Coronary artery (tissue), 2 donors: ENCODE results near the gene PAX5.

ENCODE experiments used
- DNase-seq: peaks from one replicate; pipeline ENCODE4 v3.0.0-alpha.2; 2017; ENCODE audit warnings: low spot score
- H3K27ac ChIP-seq, 2 donors: fragments of 200-600 bp; sonication (generic); one replicate each; pipeline ENCODE4 v1.5.1; 2016 to 2019
- H3K4me3 ChIP-seq: fragments of 200-600 bp; sonication (generic); 2 replicates; pipeline ENCODE4 v1.5.1; 2016; ENCODE audit warnings: mild to moderate bottlenecking, moderate library complexity
- TF ChIP-seq, protein P1 (sequence below): fragments of 200-600 bp; sonication (generic); IDR thresholded peaks from one replicate; pipeline ENCODE4 v1.5.1; 2019; ENCODE audit warnings: antibody characterized with exemption

The PAX5 gene

DNA sequence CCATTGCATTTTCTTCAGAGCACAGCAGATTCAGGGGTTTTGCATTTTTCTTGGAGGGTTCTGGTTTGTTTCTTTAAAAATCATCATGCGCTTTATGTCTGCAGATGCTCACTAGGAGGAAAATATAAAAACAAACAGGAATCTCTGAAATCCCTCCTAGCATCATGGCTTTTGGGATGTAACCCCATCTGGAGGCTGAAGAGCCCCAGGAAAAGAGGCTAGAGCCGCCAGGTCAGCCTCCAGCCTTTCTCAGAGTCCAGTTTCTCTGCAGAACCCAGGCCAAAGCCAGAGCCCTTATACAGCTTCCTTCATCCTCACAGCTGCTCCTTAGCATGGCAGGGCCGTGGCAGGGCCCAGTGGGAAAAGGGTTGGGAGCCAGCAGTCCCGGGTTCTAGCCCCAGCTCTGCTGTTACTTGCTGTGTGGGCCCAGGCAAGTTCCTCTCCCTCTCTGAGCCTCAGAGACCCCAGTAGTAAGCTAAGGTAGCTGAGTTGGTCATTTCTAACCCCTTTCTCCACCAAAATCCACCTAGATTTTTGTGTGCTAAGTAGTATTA lies 62.1 kb downstream of the PAX5 start:
- H3K27ac ChIP-seq, result no peak overlapping the region
- H3K4me3 ChIP-seq, result no peak overlapping the region
- TF ChIP-seq, protein P1, sequence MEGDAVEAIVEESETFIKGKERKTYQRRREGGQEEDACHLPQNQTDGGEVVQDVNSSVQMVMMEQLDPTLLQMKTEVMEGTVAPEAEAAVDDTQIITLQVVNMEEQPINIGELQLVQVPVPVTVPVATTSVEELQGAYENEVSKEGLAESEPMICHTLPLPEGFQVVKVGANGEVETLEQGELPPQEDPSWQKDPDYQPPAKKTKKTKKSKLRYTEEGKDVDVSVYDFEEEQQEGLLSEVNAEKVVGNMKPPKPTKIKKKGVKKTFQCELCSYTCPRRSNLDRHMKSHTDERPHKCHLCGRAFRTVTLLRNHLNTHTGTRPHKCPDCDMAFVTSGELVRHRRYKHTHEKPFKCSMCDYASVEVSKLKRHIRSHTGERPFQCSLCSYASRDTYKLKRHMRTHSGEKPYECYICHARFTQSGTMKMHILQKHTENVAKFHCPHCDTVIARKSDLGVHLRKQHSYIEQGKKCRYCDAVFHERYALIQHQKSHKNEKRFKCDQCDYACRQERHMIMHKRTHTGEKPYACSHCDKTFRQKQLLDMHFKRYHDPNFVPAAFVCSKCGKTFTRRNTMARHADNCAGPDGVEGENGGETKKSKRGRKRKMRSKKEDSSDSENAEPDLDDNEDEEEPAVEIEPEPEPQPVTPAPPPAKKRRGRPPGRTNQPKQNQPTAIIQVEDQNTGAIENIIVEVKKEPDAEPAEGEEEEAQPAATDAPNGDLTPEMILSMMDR, result no peak
- no peak for DNase-seq

- DNase-seq, result no peak
- TF ChIP-seq, protein P1, result no peak
- Histone ChIP-seq H3K4me3 (no peak overlapping the region), H3K27ac (no peak overlapping the region)
These were observed 63.8 kb downstream of the PAX5 start for GRCh38 chr9:36970007-36970888.

DNA sequence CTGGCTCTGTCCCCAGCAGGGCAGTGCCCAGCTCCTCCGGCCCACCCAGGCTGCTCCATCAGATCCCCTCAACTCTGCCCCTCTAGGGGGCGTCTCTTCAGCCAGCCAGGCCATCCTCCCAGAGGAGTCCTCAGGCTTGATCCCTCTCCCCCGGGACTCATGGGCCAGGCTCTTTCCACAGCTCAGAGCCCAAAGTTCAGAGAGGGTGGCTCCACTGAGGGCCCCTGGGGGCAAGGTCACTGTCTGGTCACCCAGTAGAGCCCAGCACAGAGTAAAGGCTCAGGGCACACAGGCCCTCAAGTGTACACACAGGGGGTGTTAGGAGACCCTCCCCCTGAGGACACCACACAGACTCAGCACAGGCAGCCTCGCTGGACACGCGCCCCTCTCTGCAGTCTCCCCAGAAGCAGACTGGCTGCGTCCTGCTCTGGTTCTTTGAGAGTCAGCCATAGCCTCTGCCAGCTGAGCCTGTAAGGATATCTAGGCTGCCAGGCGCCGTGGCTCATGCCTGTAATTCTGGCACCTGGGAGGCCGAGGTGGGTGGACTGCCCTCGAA lies 64.8 kb downstream of the PAX5 start:
- no peak overlapping the region for H3K27ac ChIP-seq
- TF ChIP-seq, protein P1, result no peak
- DNase-seq, result no peak
- H3K4me3 ChIP-seq, result no peak overlapping the region

GRCh38 chr9:36968574-36969215 lies 65.4 kb downstream of the PAX5 start:
- Histone ChIP-seq H3K27ac (no peak overlapping the region), H3K4me3 (no peak overlapping the region)
- no peak for DNase-seq
- TF ChIP-seq, protein P1, result no peak

DNA sequence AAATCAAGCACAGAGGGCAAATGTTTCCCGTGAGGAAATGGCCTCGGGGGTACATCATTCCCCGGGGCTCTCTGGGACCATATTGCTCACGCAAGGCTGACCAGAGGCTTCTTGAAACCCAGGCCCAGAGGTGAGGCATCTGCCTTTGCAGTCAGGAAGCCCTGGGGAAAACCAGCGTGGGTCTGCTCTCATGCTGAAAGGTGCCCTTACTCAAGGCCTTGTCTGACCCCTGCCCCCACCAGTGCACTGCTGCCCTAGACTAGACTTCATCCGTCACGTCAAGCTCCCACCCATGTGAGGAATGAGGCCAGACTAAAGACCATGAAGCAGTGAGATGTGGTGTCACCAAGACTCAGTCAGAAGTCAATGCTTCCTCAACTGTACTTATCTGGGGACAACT lies 66.1 kb downstream of the PAX5 start:
- H3K27ac ChIP-seq, result no peak overlapping the region
- no peak for DNase-seq
- TF ChIP-seq, protein P1, result no peak
- no peak overlapping the region for H3K4me3 ChIP-seq

GRCh38 chr9:36966371-36967097 lies 67.5 kb downstream of the PAX5 start:
- Histone ChIP-seq H3K4me3 (no peak overlapping the region), H3K27ac (no peak overlapping the region)
- no peak for DNase-seq
- TF ChIP-seq, protein P1, result no peak
